ENCODE measurements around the gene MPO. TPM values are rescaled to one million over a fixed set of nuclear protein-coding genes. Genes with fewer than 3 reads are reported as not detected.

MPO gene
- total and polyA plus RNA-seq, 2 of the 8 experiments (the other 6 are each of a cell fraction or from before 2014, with no cell fraction given): 0.06 to 0.74 TPM

DNA sequence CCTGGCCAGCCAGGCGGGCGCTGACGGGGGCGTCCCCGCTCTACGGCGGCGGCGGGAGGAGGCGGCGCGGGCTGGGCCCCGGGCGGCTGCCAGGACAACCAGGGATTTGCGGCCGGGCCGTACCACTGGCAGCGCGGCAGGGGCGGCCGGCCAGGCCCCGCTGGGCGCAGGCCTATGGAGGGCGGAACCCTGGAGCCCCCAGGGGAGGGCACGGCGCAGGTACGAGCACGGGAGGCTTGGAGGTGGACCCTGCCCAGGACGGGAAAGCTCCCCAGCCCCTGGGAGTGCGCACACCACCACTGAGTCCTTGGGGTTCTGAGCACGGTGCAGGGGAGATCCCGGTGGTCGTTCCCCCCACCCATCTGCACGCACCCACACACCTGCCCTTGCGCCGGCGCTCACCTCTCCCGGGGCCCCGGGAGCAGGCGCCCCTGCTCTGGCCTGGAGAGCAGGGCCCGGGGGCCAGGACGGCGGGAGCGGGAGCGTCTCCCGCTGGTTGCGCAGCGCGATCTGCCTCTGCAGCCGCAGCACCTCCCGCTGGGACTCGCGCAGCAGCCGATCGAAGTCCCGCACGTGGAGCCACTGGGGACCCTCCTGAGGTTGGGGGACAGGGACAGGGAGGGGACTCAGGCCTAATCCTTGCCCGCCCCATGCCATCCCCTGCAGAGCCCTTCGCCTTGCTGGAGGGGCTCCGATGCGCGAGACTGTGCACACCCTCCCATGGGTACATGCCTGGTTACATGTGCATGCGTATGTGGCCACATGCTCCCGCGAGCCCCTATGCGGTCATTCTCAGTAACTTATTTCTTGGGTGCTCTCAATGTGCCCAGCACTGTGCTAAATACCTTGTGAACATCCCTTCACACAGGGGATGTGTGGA lies 43.9 kb upstream of the MPO start (continued):
- no peak for TF ChIP-seq MAFK (IDR thresholded peaks at IDR 0.05; ENCODE audit: low read depth, low read length)
- TF ChIP-seq CHD1 (IDR thresholded peaks at IDR 0.05; ENCODE audit: low read depth, low read length): 0 out of 2 replicates have a peak, but pooled peaks have one; percentile 29
- peak in 1 of 2 experiments; percentile 81; a peak in 2 of 3 replicates for TF ChIP-seq EP300 (IDR thresholded peaks at IDR 0.05; ENCODE audit: borderline replicate concordance in 1 of 2, low read depth in 2 of 2, low read length in 2 of 2)
